IMR-90 (cell line): ENCODE results near the gene EXOC6B. TPM values are rescaled to one million over a fixed set of nuclear protein-coding genes. Genes with fewer than 3 reads are reported as not detected.

Source experiments
- ATAC-seq: fragments of 200-7000 bp; cut with Tn5 transposase; 2 replicates; pipeline ENCODE4 v1.9.1; 2020; ENCODE audit warnings: low read depth, mild to moderate bottlenecking, moderate library complexity
- BruUV-seq: library from RNA; stranded (reverse); fragments of 400-500 nt; replicated peaks from 2 replicates; lab custom pipeline; 2021; lab: Mats Ljungman, UMichigan
- CTCF ChIA-PET: fragments of 300-600 bp; formaldehyde crosslinking; extraction: SDS; loops from one replicate; lab custom pipeline; 2021; ENCODE audit warnings: antibody characterized with exemption; lab: Yijun Ruan, JAX
- POLR2A ChIA-PET: fragments of 300-600 bp; sonication (Branson Sonifier 250); formaldehyde crosslinking; loops from one replicate; lab custom pipeline; 2022; ENCODE audit warnings: antibody characterized with exemption; ENCODE audit not compliant: unreplicated experiment; lab: Charles Lee
- DNase-seq: peaks from one replicate; pipeline ENCODE4 v3.0.0; 2013
- H2AFZ ChIP-seq: replicated peaks from 2 replicates; pipeline ENCODE3; 2013; ENCODE audit warnings: low read length, mild to moderate bottlenecking; ENCODE audit not compliant: poor library complexity
- H2AK5ac ChIP-seq: 2 replicates; pipeline ENCODE4 v1.6.1; 2013; ENCODE audit warnings: low read depth, low read length, inconsistent platforms
- H2AK9ac ChIP-seq: replicated peaks from 2 replicates; pipeline ENCODE3; 2013; ENCODE audit warnings: mild to moderate bottlenecking, low read depth, low read length, moderate library complexity; ENCODE audit not compliant: poor library complexity
- H2BK120ac ChIP-seq: 2 replicates; pipeline ENCODE4 v1.6.1; 2013; ENCODE audit warnings: low read depth, low read length, inconsistent platforms
- H2BK15ac ChIP-seq: 3 replicates; pipeline ENCODE4 v1.6.1; 2013; ENCODE audit warnings: low read depth, low read length, inconsistent platforms
- H2BK20ac ChIP-seq: 2 replicates; pipeline ENCODE4 v1.6.1; 2013; ENCODE audit warnings: low read depth, mild to moderate bottlenecking, inconsistent platforms, low read length, moderate library complexity
- H2BK5ac ChIP-seq: 2 replicates; pipeline ENCODE4 v1.6.1; 2013; ENCODE audit warnings: mild to moderate bottlenecking, low read depth, low read length, inconsistent platforms; ENCODE audit not compliant: poor library complexity, severe bottlenecking
- H3K14ac ChIP-seq: replicated peaks from 2 replicates; pipeline ENCODE4 v1.6.1; 2013; ENCODE audit warnings: low read depth, low read length, inconsistent platforms
- H3K18ac ChIP-seq: 2 replicates; pipeline ENCODE4 v1.6.1; 2013; ENCODE audit warnings: low read depth, low read length, control low read depth
- H3K23ac ChIP-seq: 2 replicates; pipeline ENCODE4 v1.6.1; 2013; ENCODE audit warnings: low read depth, low read length, inconsistent platforms
- H3K27ac ChIP-seq: 2 replicates; pipeline ENCODE4 v1.5.1; 2013; ENCODE audit warnings: mild to moderate bottlenecking, control low read depth, low read length; ENCODE audit not compliant: insufficient read depth
- H3K27me3 ChIP-seq: 2 replicates; pipeline ENCODE4 v1.6.1; 2013; ENCODE audit warnings: low read length; ENCODE audit not compliant: control insufficient read depth, insufficient read depth
- H3K36me3 ChIP-seq: 2 replicates; pipeline ENCODE4 v1.6.1; 2013; ENCODE audit warnings: low read length, mixed read lengths; ENCODE audit not compliant: control insufficient read depth, insufficient read depth
- H3K4ac ChIP-seq: 2 replicates; pipeline ENCODE4 v1.6.1; 2013; ENCODE audit warnings: low read depth, low read length, inconsistent platforms
- H3K4me1 ChIP-seq: 2 replicates; pipeline ENCODE4 v1.6.1; 2013; ENCODE audit warnings: low read length, mixed read lengths; ENCODE audit not compliant: control insufficient read depth, insufficient read depth
- H3K4me2 ChIP-seq: 2 replicates; pipeline ENCODE4 v1.6.1; 2013; ENCODE audit warnings: low read depth, mild to moderate bottlenecking, control low read depth, low read length, moderate library complexity
- H3K4me3 ChIP-seq: 2 replicates; pipeline ENCODE4 v1.5.1; 2013; ENCODE audit warnings: low read depth, mild to moderate bottlenecking, control low read depth, low read length, moderate library complexity; ENCODE audit not compliant: insufficient read depth
- H3K56ac ChIP-seq: 2 replicates; pipeline ENCODE4 v1.6.1; 2013; ENCODE audit warnings: low read length, inconsistent platforms; ENCODE audit not compliant: insufficient read depth; ENCODE audit errors: extremely low read depth
- H3K79me1 ChIP-seq, 2 experiments: 2 replicates each; pipeline ENCODE4 v1.6.1; 2013; ENCODE audit warnings: low read length in 2 of 2, inconsistent platforms in 1 of 2, low read depth in 1 of 2
- H3K9ac ChIP-seq: 2 replicates; pipeline ENCODE4 v1.6.1; 2013; ENCODE audit warnings: low read depth, low read length, control low read depth
- H3K9me1 ChIP-seq: 2 replicates; pipeline ENCODE4 v1.6.1; 2013; ENCODE audit warnings: low read length, inconsistent platforms; ENCODE audit not compliant: insufficient read depth
- H3K9me3 ChIP-seq: 2 replicates; pipeline ENCODE4 v1.6.1; 2013; ENCODE audit warnings: low read length; ENCODE audit not compliant: control insufficient read depth, insufficient read depth
- H4K20me1 ChIP-seq: 2 replicates; pipeline ENCODE4 v1.6.1; 2013; ENCODE audit warnings: low read length, inconsistent platforms; ENCODE audit not compliant: insufficient read depth
- H4K5ac ChIP-seq: 2 replicates; pipeline ENCODE4 v1.6.1; 2013; ENCODE audit warnings: mild to moderate bottlenecking, low read depth, low read length, control low read depth
- H4K8ac ChIP-seq, 2 experiments: 2 replicates each; pipeline ENCODE4 v1.6.1; 2013; ENCODE audit warnings: low read depth in 2 of 2, low read length in 2 of 2, control low read depth in 1 of 2, inconsistent platforms in 1 of 2
- H4K91ac ChIP-seq: 2 replicates; pipeline ENCODE4 v1.6.1; 2013; ENCODE audit warnings: low read depth, low read length, inconsistent platforms; ENCODE audit not compliant: insufficient read depth
- BHLHE40 ChIP-seq: fragments of 150-350 bp; IDR thresholded peaks from 2 replicates; pipeline ENCODE4 v1.6.1; 2016; ENCODE audit warnings: mild to moderate bottlenecking, low read depth, low read length
- CEBPB ChIP-seq: IDR thresholded peaks from 2 replicates; pipeline ENCODE4 v1.6.1; 2012; ENCODE audit warnings: low read depth, low read length, improper control_type of control experiment
- CTCF ChIP-seq: conservative IDR thresholded peaks from 2 replicates; pipeline ENCODE4 v1.5.1; 2012; ENCODE audit warnings: mild to moderate bottlenecking, low read depth, low read length, improper control_type of control experiment
- ELK1 ChIP-seq: fragments of 150-350 bp; IDR thresholded peaks from 2 replicates; pipeline ENCODE4 v1.6.1; 2016; ENCODE audit warnings: low read depth, mild to moderate bottlenecking, low read length, moderate library complexity, borderline replicate concordance
- MAFK ChIP-seq: IDR thresholded peaks from 2 replicates; pipeline ENCODE4 v1.6.1; 2012; ENCODE audit warnings: low read depth, low read length, improper control_type of control experiment
- RAD21 ChIP-seq: IDR thresholded peaks from 2 replicates; pipeline ENCODE4 v1.6.1; 2012; ENCODE audit warnings: low read length, improper control_type of control experiment
- RCOR1 ChIP-seq: IDR thresholded peaks from 2 replicates; pipeline ENCODE4 v1.6.1; 2012; ENCODE audit warnings: mild to moderate bottlenecking, low read length, improper control_type of control experiment; ENCODE audit not compliant: insufficient replicate concordance
- RFX5 ChIP-seq: IDR thresholded peaks from 2 replicates; pipeline ENCODE4 v1.8.0; 2012; ENCODE audit warnings: low read depth, mild to moderate bottlenecking, low read length, moderate library complexity
- USF2 ChIP-seq: fragments of 150-350 bp; IDR thresholded peaks from 2 replicates; pipeline ENCODE4 v1.6.1; 2017; ENCODE audit warnings: mild to moderate bottlenecking, antibody characterized with exemption, low read length, low read depth
- WGBS, 2 experiments: methylation state at CpG; one replicate each; pipeline versions ENCODE4 v1.1.5 to v1.1.7; 2013; ENCODE audit warnings: missing lambda C conversion rate in 2 of 2; ENCODE audit not compliant: insufficient read length in 1 of 2; ENCODE audit errors: extremely low coverage in 2 of 2; 5-methylcytosine and 5-hydroxymethylcytosine counted together
- dilution Hi-C: fragments of 300-500 bp; cut with HindIII; formaldehyde crosslinking; loops from one replicate; pipeline ENCODE4 v1.14.3; 2018; ENCODE audit warnings: low sequenced_read_pairs; ENCODE audit not compliant: unreplicated experiment
- in situ Hi-C: fragments of 300-500 bp; cut with MboI; formaldehyde crosslinking; loops from 3 replicates; pipeline ENCODE4 v1.14.3; 2019; ENCODE audit warnings: low sequenced_read_pairs, inconsistent platforms, mixed read lengths
- intact Hi-C: fragments of 100-400 bp; cut with micrococcal nuclease; formaldehyde crosslinking; loops from 2 replicates; pipeline ENCODE4 v1.10.0; 2022
- polyA plus RNA-seq, 3 experiments: library from polyadenylated mRNA; depleted of rRNA; stranded (reverse); fragments of >200 nt; gene quantifications; 2 replicates each; pipeline ENCODE4 v1.2.3, GENCODE V29; 2012; ENCODE audit warnings: low replicate concordance in 1 of 3
- total RNA-seq: library from RNA; depleted of rRNA; stranded (reverse); fragments of >200 nt; gene quantifications from 2 replicates; pipeline ENCODE4 v1.2.3, GENCODE V29; 2012

EXOC6B gene
- total and polyA plus RNA-seq, 2 of the 4 experiments (the other 2 are of a cell fraction) = 10.2 to 29.4 TPM

GRCh38 chr2:72414137-72414760, 411.6 kb downstream of the EXOC6B start:
- no peak overlapping the region for H3K27ac ChIP-seq
- ATAC-seq (no peak), DNase-seq (no peak)
- BruUV-seq = no TSS peak
- no peak overlapping the region for H2BK5ac ChIP-seq
- intact Hi-C loops = no loop called here
- no peak overlapping the region for H3K4me2 ChIP-seq
- H2BK120ac ChIP-seq = no peak overlapping the region
- no peak overlapping the region for H2AFZ ChIP-seq
- no peak overlapping the region for H4K8ac ChIP-seq
- no peak overlapping the region for H3K23ac ChIP-seq
- no peak overlapping the region for H3K18ac ChIP-seq
- no peak overlapping the region for H2AK5ac ChIP-seq
- ChIA-PET CTCF (no interaction called here), POLR2A (interaction anchor here (0.5 kb wide), 1 partner anchor 311 kb away, joined by 3 read pairs; no protein-coding TSS in a partner anchor)
- peaks cover 2% of the 10 kb centered on the region; the same call in 1 of the 2 replicates for H3K27me3 ChIP-seq
- no peaks in the 10 kb centered on the region for H3K9me1 ChIP-seq
- no peak overlapping the region for H3K56ac ChIP-seq
- H4K91ac ChIP-seq = no peak overlapping the region
- peaks cover 2% of the 10 kb centered on the region; the same call in 1 of the 2 replicates for H3K9me3 ChIP-seq
- no peak overlapping the region for H2BK20ac ChIP-seq
- no peaks in the 10 kb centered on the region for H3K36me3 ChIP-seq
- no peaks in the 10 kb centered on the region for H3K79me1 ChIP-seq
- H2BK15ac ChIP-seq = no peak overlapping the region
- peaks cover 2% of the 10 kb centered on the region; the same call in 1 of the 2 replicates for H4K20me1 ChIP-seq
- no peaks in the 10 kb centered on the region for H3K4me1 ChIP-seq
- H3K4me3 ChIP-seq = no peak overlapping the region
- TF ChIP-seq CTCF (no peak), RFX5 (no peak), MAFK (no peak), BHLHE40 (no peak), ELK1 (no peak), RCOR1 (no peak), CEBPB (no peak), USF2 (no peak), RAD21 (no peak)
- H4K5ac ChIP-seq = no peak overlapping the region
- dilution Hi-C loops = no loop called here
- H2AK9ac ChIP-seq = no peak overlapping the region
- in situ Hi-C loops = no loop called here
- H3K4ac ChIP-seq = no peak overlapping the region
- no CpG with 5 or more reads among the region's 2 CpGs for WGBS, 2 experiments
- H3K9ac ChIP-seq = no peak overlapping the region
- no peak overlapping the region for H3K14ac ChIP-seq
